ENCODE results near the gene SLC39A9.

SLC39A9 gene

GRCh38 chr14:69428289-69428998 lies 30.0 kb downstream of the SLC39A9 start:
- no peak for DNase-seq

GRCh38 chr14:69429643-69430042 lies 31.2 kb downstream of the SLC39A9 start:
- no peak for DNase-seq

GRCh38 chr14:69430306-69430939 lies 31.9 kb downstream of the SLC39A9 start:
- no peak for DNase-seq

- DNase-seq, result no peak
Observed at GRCh38 chr14:69432364-69432763, 33.9 kb downstream of the SLC39A9 start.

- no peak for DNase-seq
Observed at GRCh38 chr14:69439521-69440270, 41.2 kb downstream of the SLC39A9 start.

- DNase-seq, result no peak
Observed at GRCh38 chr14:69441948-69442347, 43.5 kb downstream of the SLC39A9 start.

- DNase-seq, result no peak
Observed at GRCh38 chr14:69443296-69443805, 44.9 kb downstream of the SLC39A9 start.

- DNase-seq, result no peak
Observed at GRCh38 chr14:69449216-69449615, 50.7 kb downstream of the SLC39A9 start.

GRCh38 chr14:69451941-69452340 lies 53.4 kb downstream of the SLC39A9 start:
- no peak for DNase-seq

- no peak for DNase-seq
Observed at GRCh38 chr14:69458350-69458749, 59.9 kb downstream of the SLC39A9 start.

- no peak for DNase-seq
Observed at GRCh38 chr14:69459122-69459521, 60.6 kb downstream of the SLC39A9 start.

- peak; percentile 75 to 82 for DNase-seq
Observed at GRCh38 chr14:69460093-69460701, 61.7 kb downstream of the SLC39A9 start.

- DNase-seq, result no peak
Observed at GRCh38 chr14:69464379-69464778, 65.9 kb downstream of the SLC39A9 start.

- DNase-seq, result no peak
Observed at GRCh38 chr14:69464829-69465228, 66.3 kb downstream of the SLC39A9 start.

GRCh38 chr14:69468949-69469348 lies 70.5 kb downstream of the SLC39A9 start:
- DNase-seq, result no peak

GRCh38 chr14:69471436-69471835 lies 72.9 kb downstream of the SLC39A9 start:
- no peak for DNase-seq

- no peak for DNase-seq
Observed at GRCh38 chr14:69471916-69472315, 73.4 kb downstream of the SLC39A9 start.

- DNase-seq, result peak in 1 of 2 experiments; percentile 39
Observed at GRCh38 chr14:69473260-69473659, 74.8 kb downstream of the SLC39A9 start.

GRCh38 chr14:69473946-69474345 lies 75.5 kb downstream of the SLC39A9 start:
- no peak for DNase-seq

- DNase-seq, result peak; percentile 46 to 77
Observed at GRCh38 chr14:69475194-69475818, 76.8 kb downstream of the SLC39A9 start.

- peak in 1 of 2 experiments; percentile 20 for DNase-seq
Observed at GRCh38 chr14:69476824-69477450, 78.4 kb downstream of the SLC39A9 start.

- DNase-seq, result peak in 1 of 2 experiments; percentile 18
Observed at GRCh38 chr14:69478055-69478454, 79.6 kb downstream of the SLC39A9 start.
